Measurements from ENCODE around the gene EEF1AKMT1. TPM values are rescaled to one million over a fixed set of nuclear protein-coding genes. Genes with fewer than 3 reads are reported as not detected.

EEF1AKMT1 gene
- total and polyA plus RNA-seq, 10 of the 15 experiments (the other 5 are each of a cell fraction or from before 2014, with no cell fraction given), result 7.9 to 44.5 (median 11.0) TPM

DNA sequence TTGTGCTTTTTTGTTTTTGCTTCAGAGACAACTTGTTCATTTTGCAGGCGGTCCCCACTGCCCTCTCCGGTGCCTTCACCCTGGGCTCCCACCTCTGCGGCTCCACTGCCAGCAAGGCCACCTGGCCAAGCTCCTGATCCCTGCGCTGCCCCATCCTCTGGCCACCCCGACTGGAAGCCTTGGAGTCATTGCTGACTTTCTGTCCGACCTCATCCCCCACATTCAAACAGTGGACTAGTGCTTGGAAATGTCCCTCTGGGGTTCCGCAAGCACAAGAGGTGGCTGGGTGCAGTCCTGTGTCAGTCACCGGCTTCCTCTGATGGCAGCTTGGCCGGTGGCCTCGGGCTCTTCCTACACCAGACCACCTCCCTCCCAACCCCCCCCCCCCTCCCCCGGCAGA lies 53.3 kb downstream of the EEF1AKMT1 start:
- Histone ChIP-seq H3K27me3 (replicated peaks in 1 of 2; ENCODE audit: control insufficient read depth in 2 of 2, insufficient read depth in 2 of 2, low read length in 1 of 2) (peaks cover 0 to 3% of the 10 kb centered on the region in 2 experiments; a peak in 3 of 4 replicates), H3K4me1 (ENCODE audit: control insufficient read depth, insufficient read depth, low read length) (no peaks in the 10 kb centered on the region), H2AFZ (ENCODE audit: control insufficient read depth, low read depth, low read length) (no peak overlapping the region), H3K27ac (ENCODE audit: control insufficient read depth, insufficient read depth) (no peak overlapping the region), H3K79me2 (ENCODE audit: control insufficient read depth, insufficient read depth, low read length) (no peaks in the 10 kb centered on the region), H4K20me1 (ENCODE audit: control insufficient read depth, insufficient read depth) (no peaks in the 10 kb centered on the region), H3K4me2 (ENCODE audit: control insufficient read depth, insufficient read depth) (no peak overlapping the region), H3K9ac (ENCODE audit: control insufficient read depth, insufficient read depth, low read length) (no peak overlapping the region), H3K36me3 (ENCODE audit: control insufficient read depth in 2 of 2, insufficient read depth in 2 of 2, low read length in 1 of 2) (no peaks in the 10 kb centered on the region), H3K4me3 (no peak overlapping the region), H3K9me3 (replicated peaks; ENCODE audit: control insufficient read depth, insufficient read depth, low read length) (no peaks in the 10 kb centered on the region)
- ChIA-PET RAD21 (ENCODE audit: unreplicated experiment) (no interaction called here), POLR2A (no interaction called here), CTCF (no interaction called here), SMC1A (ENCODE audit: uncharacterized antibody, unreplicated experiment) (no interaction called here)
- intact Hi-C loops (cut with micrococcal nuclease; ENCODE audit: unreplicated experiment), result no loop called here
- ATAC-seq (no peak), FAIRE-seq (no peak), DNase-seq (ENCODE audit: low read depth, low spot score) (no peak)
- BruUV-seq (replicated peaks), result no TSS peak
- in situ Hi-C loops (cut with MboI), result no loop called here
- WGBS (ENCODE audit: insufficient coverage, insufficient replicate concordance, low lambda C conversion rate, missing lambda C conversion rate), result 71% methylated on average over 10 of the region's 11 CpGs
- no peak for TF ChIP-seq BHLHE40 (IDR thresholded peaks at IDR 0.05; ENCODE audit: borderline replicate concordance in 1 of 2, low read depth in 2 of 2, low read length in 1 of 2)
- no peak for TF ChIP-seq JUND (IDR thresholded peaks at IDR 0.05; ENCODE audit: low read depth, low read length)
- TF ChIP-seq TARDBP (IDR thresholded peaks at IDR 0.05; ENCODE audit: borderline replicate concordance), result no peak

DNA sequence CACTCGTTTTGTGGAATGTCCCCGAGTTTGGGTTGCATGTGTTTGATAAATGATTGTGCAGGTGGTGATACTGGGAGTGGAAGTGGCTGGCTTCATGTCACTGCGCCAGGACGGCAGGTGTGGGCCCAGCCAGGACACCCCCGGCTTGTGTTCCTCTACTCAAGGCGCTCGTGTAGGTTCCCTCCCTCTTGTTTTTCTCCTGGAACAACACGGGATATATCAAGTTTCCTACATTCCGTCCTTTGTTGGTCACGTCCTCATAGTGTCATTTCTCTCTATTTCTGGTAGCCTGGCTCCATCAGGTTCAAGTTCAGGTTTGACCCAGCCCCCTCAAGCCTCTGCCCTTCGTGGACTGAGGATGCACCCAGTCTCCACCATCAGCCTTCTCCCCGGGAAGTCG lies 54.0 kb downstream of the EEF1AKMT1 start:
- Histone ChIP-seq H4K20me1 (ENCODE audit: control insufficient read depth, insufficient read depth) (no peaks in the 10 kb centered on the region), H3K79me2 (ENCODE audit: control insufficient read depth, insufficient read depth, low read length) (no peaks in the 10 kb centered on the region), H3K36me3 (ENCODE audit: control insufficient read depth in 2 of 2, insufficient read depth in 2 of 2, low read length in 1 of 2) (no peaks in the 10 kb centered on the region), H2AFZ (ENCODE audit: control insufficient read depth, low read depth, low read length) (no peak overlapping the region), H3K4me1 (ENCODE audit: control insufficient read depth, insufficient read depth, low read length) (no peaks in the 10 kb centered on the region), H3K4me2 (ENCODE audit: control insufficient read depth, insufficient read depth) (no peak overlapping the region), H3K27me3 (replicated peaks in 1 of 2; ENCODE audit: control insufficient read depth in 2 of 2, insufficient read depth in 2 of 2, low read length in 1 of 2) (peaks cover 0 to 3% of the 10 kb centered on the region in 2 experiments; a peak in 3 of 4 replicates), H3K27ac (ENCODE audit: control insufficient read depth, insufficient read depth) (no peak overlapping the region), H3K4me3 (no peak overlapping the region), H3K9me3 (replicated peaks; ENCODE audit: control insufficient read depth, insufficient read depth, low read length) (no peaks in the 10 kb centered on the region), H3K9ac (ENCODE audit: control insufficient read depth, insufficient read depth, low read length) (no peak overlapping the region)
- ChIA-PET CTCF (no interaction called here), RAD21 (ENCODE audit: unreplicated experiment) (no interaction called here), POLR2A (no interaction called here), SMC1A (ENCODE audit: uncharacterized antibody, unreplicated experiment) (no interaction called here)
- no TSS peak for BruUV-seq (replicated peaks)
- FAIRE-seq, result no peak
- in situ Hi-C loops (cut with MboI) (no loop called here), intact Hi-C loops (cut with micrococcal nuclease; ENCODE audit: unreplicated experiment) (no loop called here)
- 71% methylated on average over 13 of the region's 13 CpGs for WGBS (ENCODE audit: insufficient coverage, insufficient replicate concordance, low lambda C conversion rate, missing lambda C conversion rate)
- DNase-seq (ENCODE audit: low read depth, low spot score), result no peak
- ATAC-seq, result no peak
- TF ChIP-seq POLR2AphosphoS2 (IDR thresholded peaks at IDR 0.05; ENCODE audit: low read depth, low read length) (no peak), RUNX3 (IDR thresholded peaks at IDR 0.05; ENCODE audit: low read length) (no peak), ZNF217 (IDR thresholded peaks at IDR 0.05) (no peak), ZNF384 (IDR thresholded peaks at IDR 0.05; ENCODE audit: borderline replicate concordance, low read depth, low read length) (no peak), HCFC1 (IDR thresholded peaks at IDR 0.05; ENCODE audit: low read length) (no peak), SREBF2 (IDR thresholded peaks at IDR 0.05; ENCODE audit: low read length) (no peak), HDAC2 (IDR thresholded peaks at IDR 0.05) (no peak), POLR2AphosphoS5 (IDR thresholded peaks at IDR 0.05; ENCODE audit: low read length) (no peak)
- TF ChIP-seq, protein P1, sequence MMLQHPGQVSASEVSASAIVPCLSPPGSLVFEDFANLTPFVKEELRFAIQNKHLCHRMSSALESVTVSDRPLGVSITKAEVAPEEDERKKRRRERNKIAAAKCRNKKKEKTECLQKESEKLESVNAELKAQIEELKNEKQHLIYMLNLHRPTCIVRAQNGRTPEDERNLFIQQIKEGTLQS (IDR thresholded peaks at IDR 0.05; ENCODE audit: borderline replicate concordance, extremely low read depth, low read depth, low read length), result no peak
- TF ChIP-seq, protein P2, sequence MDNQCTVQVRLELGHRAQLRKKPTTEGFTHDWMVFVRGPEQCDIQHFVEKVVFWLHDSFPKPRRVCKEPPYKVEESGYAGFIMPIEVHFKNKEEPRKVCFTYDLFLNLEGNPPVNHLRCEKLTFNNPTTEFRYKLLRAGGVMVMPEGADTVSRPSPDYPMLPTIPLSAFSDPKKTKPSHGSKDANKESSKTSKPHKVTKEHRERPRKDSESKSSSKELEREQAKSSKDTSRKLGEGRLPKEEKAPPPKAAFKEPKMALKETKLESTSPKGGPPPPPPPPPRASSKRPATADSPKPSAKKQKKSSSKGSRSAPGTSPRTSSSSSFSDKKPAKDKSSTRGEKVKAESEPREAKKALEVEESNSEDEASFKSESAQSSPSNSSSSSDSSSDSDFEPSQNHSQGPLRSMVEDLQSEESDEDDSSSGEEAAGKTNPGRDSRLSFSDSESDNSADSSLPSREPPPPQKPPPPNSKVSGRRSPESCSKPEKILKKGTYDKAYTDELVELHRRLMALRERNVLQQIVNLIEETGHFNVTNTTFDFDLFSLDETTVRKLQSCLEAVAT (IDR thresholded peaks at IDR 0.05), result no peak
- TF ChIP-seq, protein P3, sequence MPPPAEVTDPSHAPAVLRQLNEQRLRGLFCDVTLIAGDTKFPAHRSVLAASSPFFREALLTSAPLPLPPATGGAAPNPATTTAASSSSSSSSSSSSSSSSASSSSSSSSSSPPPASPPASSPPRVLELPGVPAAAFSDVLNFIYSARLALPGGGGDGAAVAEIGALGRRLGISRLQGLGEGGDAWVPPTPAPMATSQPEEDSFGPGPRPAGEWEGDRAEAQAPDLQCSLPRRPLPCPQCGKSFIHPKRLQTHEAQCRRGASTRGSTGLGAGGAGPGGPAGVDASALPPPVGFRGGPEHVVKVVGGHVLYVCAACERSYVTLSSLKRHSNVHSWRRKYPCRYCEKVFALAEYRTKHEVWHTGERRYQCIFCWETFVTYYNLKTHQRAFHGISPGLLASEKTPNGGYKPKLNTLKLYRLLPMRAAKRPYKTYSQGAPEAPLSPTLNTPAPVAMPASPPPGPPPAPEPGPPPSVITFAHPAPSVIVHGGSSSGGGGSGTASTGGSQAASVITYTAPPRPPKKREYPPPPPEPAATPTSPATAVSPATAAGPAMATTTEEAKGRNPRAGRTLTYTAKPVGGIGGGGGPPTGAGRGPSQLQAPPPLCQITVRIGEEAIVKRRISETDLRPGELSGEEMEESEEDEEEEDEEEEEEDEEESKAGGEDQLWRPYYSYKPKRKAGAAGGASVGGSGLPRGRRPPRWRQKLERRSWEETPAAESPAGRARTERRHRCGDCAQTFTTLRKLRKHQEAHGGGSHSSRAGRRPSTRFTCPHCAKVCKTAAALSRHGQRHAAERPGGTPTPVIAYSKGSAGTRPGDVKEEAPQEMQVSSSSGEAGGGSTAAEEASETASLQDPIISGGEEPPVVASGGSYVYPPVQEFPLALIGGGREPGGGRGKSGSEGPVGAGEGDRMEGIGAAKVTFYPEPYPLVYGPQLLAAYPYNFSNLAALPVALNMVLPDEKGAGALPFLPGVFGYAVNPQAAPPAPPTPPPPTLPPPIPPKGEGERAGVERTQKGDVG (CRISPR knock-in tag; IDR thresholded peaks at IDR 0.05), result no peak

Data from GM12878 (cell line).